Activated T-cell treated with anti-CD3 and anti-CD28 coated beads, Interleukin-2, amount 50 U/mL, for 24 hours (primary cell): ENCODE measurements around the gene VWA5B1.

Experiments
- DNase-seq: peaks from one replicate; pipeline ENCODE4 v3.0.0-alpha.2; 2020
- H3K27ac Mint-ChIP-seq: 2 replicates; pipeline ENCODE4 v1.8.0; 2020; ENCODE audit warnings: mild to moderate bottlenecking, mixed read lengths
- H3K27me3 Mint-ChIP-seq: 2 replicates; pipeline ENCODE4 v1.8.0; 2020; ENCODE audit warnings: mixed read lengths
- H3K36me3 Mint-ChIP-seq: 2 replicates; pipeline ENCODE4 v1.8.0; 2020; ENCODE audit warnings: low read depth, mixed read lengths
- H3K4me1 Mint-ChIP-seq: 2 replicates; pipeline ENCODE4 v1.8.0; 2020; ENCODE audit warnings: low read depth, mixed read lengths
- H3K4me3 Mint-ChIP-seq: 2 replicates; pipeline ENCODE4 v1.8.0; 2020; ENCODE audit warnings: mild to moderate bottlenecking, moderate library complexity, mixed read lengths
- H3K9me3 Mint-ChIP-seq: 2 replicates; pipeline ENCODE4 v1.8.0; 2020; ENCODE audit warnings: mixed read lengths

VWA5B1 gene

DNA sequence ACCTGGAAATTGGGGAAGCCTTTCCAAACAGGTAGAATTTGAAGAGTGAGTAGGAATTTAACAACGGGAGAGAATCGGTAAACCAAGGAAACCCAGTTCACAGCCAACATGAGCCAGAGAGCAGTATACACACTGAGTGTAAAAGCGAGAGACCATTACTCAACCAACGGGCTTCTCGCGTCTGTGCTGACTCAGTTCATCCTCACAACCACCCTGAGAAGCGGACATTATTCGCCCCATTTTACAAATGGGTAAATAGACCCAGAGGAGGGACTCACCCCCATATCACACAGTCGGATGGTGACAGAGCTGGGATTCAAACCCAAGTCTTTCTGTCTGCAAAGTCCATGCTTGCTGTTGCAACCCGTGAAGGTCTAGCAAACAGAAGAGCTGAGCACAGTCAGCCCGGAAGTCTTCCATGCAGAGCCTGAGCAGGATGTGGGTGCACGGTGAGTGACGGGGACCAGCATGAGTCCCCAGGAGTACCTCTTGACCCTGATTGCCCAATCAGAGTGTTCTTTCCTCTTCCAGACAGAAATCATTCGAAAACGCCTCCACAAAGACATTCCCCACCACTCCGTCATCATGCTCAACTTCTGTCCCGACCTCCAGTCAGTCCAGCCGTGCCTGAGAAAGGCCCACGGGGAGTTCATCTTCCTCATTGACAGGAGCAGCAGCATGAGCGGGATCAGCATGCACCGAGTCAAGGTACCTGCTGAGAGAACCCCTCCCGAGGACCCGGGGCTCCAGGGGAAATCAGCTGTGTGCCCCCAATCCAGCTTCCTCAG is 32.3 kb downstream of the VWA5B1 start:
- Mint-ChIP-seq H3K36me3 (no peaks in the 10 kb centered on the region), H3K27ac (peak overlapping the region; percentile 72), H3K4me3 (peak overlapping the region; percentile 32), H3K4me1 (peaks cover 35% of the 10 kb centered on the region), H3K27me3 (peaks cover 44% of the 10 kb centered on the region), H3K9me3 (no peaks in the 10 kb centered on the region)
- DNase-seq = peak; percentile 56

DNA sequence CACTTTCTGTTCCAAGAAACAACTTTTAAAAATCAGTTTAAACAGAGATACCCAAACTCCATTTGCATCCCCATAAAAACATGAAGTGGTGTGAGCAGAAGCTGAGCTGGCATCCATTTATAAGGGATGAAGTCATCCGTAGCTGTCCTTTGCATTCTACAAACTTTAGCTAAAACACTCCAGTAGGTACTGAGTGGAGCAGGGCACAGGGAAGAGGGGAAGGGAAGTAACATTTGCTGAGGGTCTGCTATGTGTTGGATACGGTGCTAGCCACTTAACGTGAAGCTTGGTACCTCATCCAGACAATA is 32.9 kb downstream of the VWA5B1 start:
- peaks cover 35% of the 10 kb centered on the region for H3K4me1 Mint-ChIP-seq
- no peaks in the 10 kb centered on the region for H3K36me3 Mint-ChIP-seq
- H3K9me3 Mint-ChIP-seq = no peaks in the 10 kb centered on the region
- DNase-seq = no peak
- H3K4me3 Mint-ChIP-seq = no peak overlapping the region
- no peak overlapping the region for H3K27ac Mint-ChIP-seq
- peaks cover 44% of the 10 kb centered on the region for H3K27me3 Mint-ChIP-seq

GRCh38 chr1:20324704-20325406 is 34.2 kb downstream of the VWA5B1 start:
- peaks cover 32% of the 10 kb centered on the region for H3K4me1 Mint-ChIP-seq
- DNase-seq = no peak
- H3K27ac Mint-ChIP-seq = no peak overlapping the region
- H3K4me3 Mint-ChIP-seq = no peak overlapping the region
- H3K27me3 Mint-ChIP-seq = peaks cover 42% of the 10 kb centered on the region
- H3K9me3 Mint-ChIP-seq = no peaks in the 10 kb centered on the region
- H3K36me3 Mint-ChIP-seq = no peaks in the 10 kb centered on the region

DNA sequence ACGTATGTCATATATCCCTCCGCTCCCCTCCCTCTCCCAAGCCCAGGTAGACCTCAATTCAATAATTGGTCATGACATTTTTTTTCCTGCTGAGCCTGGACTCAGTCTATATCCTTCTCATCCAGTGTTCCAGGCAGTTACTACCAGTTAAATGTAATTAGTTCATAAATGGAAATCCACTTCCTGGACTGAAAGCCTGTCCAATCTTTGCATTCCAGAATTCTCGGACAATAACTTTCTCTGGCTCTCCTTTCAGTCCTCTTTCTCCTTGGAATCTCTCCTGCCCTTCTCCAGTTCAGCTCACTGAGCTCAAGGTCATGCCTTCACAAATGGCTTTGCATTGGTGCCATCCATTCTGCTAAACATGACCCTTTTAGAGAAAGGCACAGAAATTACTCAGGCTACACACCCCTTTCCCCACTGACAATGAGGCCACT is 34.8 kb downstream of the VWA5B1 start:
- no peak for DNase-seq
- H3K4me3 Mint-ChIP-seq = no peak overlapping the region
- peaks cover 45% of the 10 kb centered on the region for H3K27me3 Mint-ChIP-seq
- peaks cover 32% of the 10 kb centered on the region for H3K4me1 Mint-ChIP-seq
- no peaks in the 10 kb centered on the region for H3K9me3 Mint-ChIP-seq
- H3K27ac Mint-ChIP-seq = no peak overlapping the region
- no peaks in the 10 kb centered on the region for H3K36me3 Mint-ChIP-seq

- no peak overlapping the region for H3K4me3 Mint-ChIP-seq
- no peak for DNase-seq
- H3K4me1 Mint-ChIP-seq = peaks cover 28% of the 10 kb centered on the region
- no peaks in the 10 kb centered on the region for H3K9me3 Mint-ChIP-seq
- no peak overlapping the region for H3K27ac Mint-ChIP-seq
- H3K36me3 Mint-ChIP-seq = no peaks in the 10 kb centered on the region
- H3K27me3 Mint-ChIP-seq = peaks cover 47% of the 10 kb centered on the region
These were observed 35.3 kb downstream of the VWA5B1 start for GRCh38 chr1:20325844-20326420.

DNA sequence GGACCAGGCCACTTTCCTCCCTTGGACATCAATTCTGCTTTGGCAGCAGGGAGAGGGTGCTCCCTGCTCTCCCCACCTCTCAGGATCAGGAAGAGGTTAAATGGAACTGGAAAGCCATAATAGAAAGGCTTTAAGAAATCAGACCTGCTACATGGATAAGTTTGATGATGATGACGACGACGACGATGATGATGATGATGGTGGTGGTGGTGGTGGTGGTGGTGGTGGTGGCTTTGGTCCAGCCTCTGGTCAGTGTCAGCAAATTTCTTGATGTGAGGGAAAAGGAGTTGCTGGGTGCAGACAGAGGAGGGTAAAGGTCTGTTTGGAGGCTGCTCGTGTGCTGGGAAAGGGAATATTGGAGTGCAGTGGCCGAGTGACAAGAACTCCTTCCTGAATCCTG is 36.8 kb downstream of the VWA5B1 start:
- H3K36me3 Mint-ChIP-seq = no peaks in the 10 kb centered on the region
- no peak for DNase-seq
- no peak overlapping the region for H3K4me3 Mint-ChIP-seq
- no peaks in the 10 kb centered on the region for H3K9me3 Mint-ChIP-seq
- no peak overlapping the region for H3K27ac Mint-ChIP-seq
- H3K27me3 Mint-ChIP-seq = peaks cover 40% of the 10 kb centered on the region
- H3K4me1 Mint-ChIP-seq = peaks cover 14% of the 10 kb centered on the region

GRCh38 chr1:20328201-20328600 is 37.5 kb downstream of the VWA5B1 start:
- no peak for DNase-seq
- H3K36me3 Mint-ChIP-seq = no peaks in the 10 kb centered on the region
- H3K27me3 Mint-ChIP-seq = peaks cover 38% of the 10 kb centered on the region
- no peak overlapping the region for H3K4me3 Mint-ChIP-seq
- no peaks in the 10 kb centered on the region for H3K9me3 Mint-ChIP-seq
- no peak overlapping the region for H3K27ac Mint-ChIP-seq
- H3K4me1 Mint-ChIP-seq = peaks cover 6% of the 10 kb centered on the region

DNA sequence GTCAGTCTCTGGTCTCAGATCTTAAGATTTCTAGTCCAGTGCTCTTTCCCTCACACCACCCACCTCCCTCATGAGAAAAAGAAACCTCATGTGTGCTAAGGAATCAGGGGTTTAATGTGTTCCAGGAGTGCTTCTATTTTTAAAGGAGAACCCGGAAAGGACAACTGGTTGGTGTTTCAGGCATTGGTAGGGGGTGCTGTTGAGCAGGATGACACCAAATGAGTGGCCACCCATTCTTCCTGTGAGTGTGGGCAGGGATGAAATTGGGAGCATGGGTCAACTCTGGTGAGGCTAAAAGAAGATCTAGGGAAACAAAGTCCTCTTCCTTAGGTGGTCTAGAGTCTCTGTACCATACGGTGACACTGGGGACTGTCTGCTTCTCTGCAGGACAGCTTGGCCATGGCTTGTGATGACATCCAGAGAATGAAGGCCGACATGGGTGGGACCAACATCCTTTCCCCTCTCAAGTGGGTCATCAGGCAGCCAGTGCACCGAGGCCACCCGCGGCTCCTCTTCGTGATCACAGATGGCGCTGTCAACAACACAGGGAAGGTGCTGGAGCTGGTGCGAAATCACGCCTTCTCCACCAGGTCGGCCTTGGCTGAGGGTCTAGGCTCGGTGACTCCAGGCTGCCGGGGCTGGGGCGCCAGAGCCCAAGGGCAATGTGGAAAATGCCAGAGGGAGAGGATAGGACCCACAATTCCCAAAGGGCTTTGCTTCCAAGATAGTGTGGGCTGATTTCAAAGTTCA is 39.3 kb downstream of the VWA5B1 start:
- no peak for DNase-seq
- no peaks in the 10 kb centered on the region for H3K9me3 Mint-ChIP-seq
- peaks cover 34% of the 10 kb centered on the region for H3K27me3 Mint-ChIP-seq
- H3K4me3 Mint-ChIP-seq = no peak overlapping the region
- H3K36me3 Mint-ChIP-seq = no peaks in the 10 kb centered on the region
- H3K4me1 Mint-ChIP-seq = no peaks in the 10 kb centered on the region
- no peak overlapping the region for H3K27ac Mint-ChIP-seq

- no peak overlapping the region for H3K27ac Mint-ChIP-seq
- no peaks in the 10 kb centered on the region for H3K9me3 Mint-ChIP-seq
- H3K4me1 Mint-ChIP-seq = no peaks in the 10 kb centered on the region
- H3K36me3 Mint-ChIP-seq = no peaks in the 10 kb centered on the region
- no peak for DNase-seq
- no peak overlapping the region for H3K4me3 Mint-ChIP-seq
- H3K27me3 Mint-ChIP-seq = peaks cover 37% of the 10 kb centered on the region
These were observed 43.4 kb downstream of the VWA5B1 start for GRCh38 chr1:20334103-20334502.

DNA sequence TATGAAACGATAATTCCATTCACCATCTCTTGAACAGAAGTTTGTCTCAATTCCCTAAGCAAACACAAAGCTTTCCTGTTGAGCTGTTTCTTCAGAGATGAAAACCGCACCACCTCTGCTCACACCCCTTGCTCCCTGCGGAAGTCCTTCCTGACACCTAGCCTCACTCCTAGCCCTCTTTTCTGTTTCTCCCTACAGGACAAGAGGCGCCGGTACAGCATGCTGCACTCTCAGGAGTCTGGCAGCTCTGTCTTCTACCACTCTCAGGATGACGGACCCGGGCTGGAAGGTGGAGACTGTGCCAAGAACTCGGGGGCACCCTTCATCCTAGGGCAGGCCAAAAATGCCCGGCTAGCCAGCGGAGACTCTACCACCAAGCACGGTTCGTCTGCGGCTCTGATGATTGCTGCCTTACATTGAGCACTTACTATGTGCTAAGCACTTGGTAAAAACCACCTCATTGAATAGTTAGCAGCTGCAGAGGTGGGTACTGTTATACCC is 45.5 kb downstream of the VWA5B1 start:
- Mint-ChIP-seq H3K27ac (no peak overlapping the region), H3K4me1 (no peaks in the 10 kb centered on the region), H3K27me3 (peaks cover 30% of the 10 kb centered on the region)

DNA sequence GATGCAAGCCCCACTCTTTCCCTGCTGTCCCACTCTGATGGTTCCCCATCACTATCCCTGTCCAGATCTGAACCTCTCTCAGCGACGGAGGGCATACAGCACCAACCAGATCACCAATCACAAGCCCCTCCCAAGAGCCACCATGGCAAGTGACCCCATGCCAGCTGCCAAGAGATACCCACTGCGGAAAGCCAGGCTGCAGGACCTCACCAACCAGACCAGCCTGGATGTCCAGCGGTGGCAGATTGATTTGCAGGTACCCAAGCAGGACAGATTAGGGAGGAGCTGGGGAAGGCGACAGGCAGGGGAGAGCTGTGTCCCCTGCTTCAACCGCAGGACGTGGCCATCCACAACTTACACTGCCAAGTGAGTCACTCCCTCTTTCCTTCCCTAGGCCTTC is 46.9 kb downstream of the VWA5B1 start:
- H3K27me3 Mint-ChIP-seq = peaks cover 42% of the 10 kb centered on the region
- H3K4me3 Mint-ChIP-seq = no peak overlapping the region
- H3K9me3 Mint-ChIP-seq = no peaks in the 10 kb centered on the region
- no peak overlapping the region for H3K27ac Mint-ChIP-seq
- no peaks in the 10 kb centered on the region for H3K4me1 Mint-ChIP-seq
- no peaks in the 10 kb centered on the region for H3K36me3 Mint-ChIP-seq
- no peak for DNase-seq

More for the DNA sequence above, 45.5 kb downstream of the VWA5B1 start:
- no peak for DNase-seq
- no peaks in the 10 kb centered on the region for H3K36me3 Mint-ChIP-seq
- no peaks in the 10 kb centered on the region for H3K9me3 Mint-ChIP-seq
- no peak overlapping the region for H3K4me3 Mint-ChIP-seq

GRCh38 chr1:20339811-20340457 is 49.3 kb downstream of the VWA5B1 start:
- no peaks in the 10 kb centered on the region for H3K36me3 Mint-ChIP-seq
- no peak overlapping the region for H3K27ac Mint-ChIP-seq
- DNase-seq = no peak
- H3K4me1 Mint-ChIP-seq = peaks cover 6% of the 10 kb centered on the region
- H3K9me3 Mint-ChIP-seq = no peaks in the 10 kb centered on the region
- peaks cover 52% of the 10 kb centered on the region for H3K27me3 Mint-ChIP-seq
- H3K4me3 Mint-ChIP-seq = no peak overlapping the region

GRCh38 chr1:20342294-20343148 is 51.8 kb downstream of the VWA5B1 start:
- H3K27me3 Mint-ChIP-seq = peaks cover 57% of the 10 kb centered on the region
- H3K4me3 Mint-ChIP-seq = no peak overlapping the region
- H3K36me3 Mint-ChIP-seq = no peaks in the 10 kb centered on the region
- no peak overlapping the region for H3K27ac Mint-ChIP-seq
- no peak for DNase-seq
- H3K9me3 Mint-ChIP-seq = peaks cover 8% of the 10 kb centered on the region
- H3K4me1 Mint-ChIP-seq = peaks cover 6% of the 10 kb centered on the region
